ENCODE results near the gene PRSS57. TPM values are rescaled to one million over a fixed set of nuclear protein-coding genes. Genes with fewer than 3 reads are reported as not detected.

Gene PRSS57
- total RNA-seq, 1 donor from 2014 or later, result not detected

DNA sequence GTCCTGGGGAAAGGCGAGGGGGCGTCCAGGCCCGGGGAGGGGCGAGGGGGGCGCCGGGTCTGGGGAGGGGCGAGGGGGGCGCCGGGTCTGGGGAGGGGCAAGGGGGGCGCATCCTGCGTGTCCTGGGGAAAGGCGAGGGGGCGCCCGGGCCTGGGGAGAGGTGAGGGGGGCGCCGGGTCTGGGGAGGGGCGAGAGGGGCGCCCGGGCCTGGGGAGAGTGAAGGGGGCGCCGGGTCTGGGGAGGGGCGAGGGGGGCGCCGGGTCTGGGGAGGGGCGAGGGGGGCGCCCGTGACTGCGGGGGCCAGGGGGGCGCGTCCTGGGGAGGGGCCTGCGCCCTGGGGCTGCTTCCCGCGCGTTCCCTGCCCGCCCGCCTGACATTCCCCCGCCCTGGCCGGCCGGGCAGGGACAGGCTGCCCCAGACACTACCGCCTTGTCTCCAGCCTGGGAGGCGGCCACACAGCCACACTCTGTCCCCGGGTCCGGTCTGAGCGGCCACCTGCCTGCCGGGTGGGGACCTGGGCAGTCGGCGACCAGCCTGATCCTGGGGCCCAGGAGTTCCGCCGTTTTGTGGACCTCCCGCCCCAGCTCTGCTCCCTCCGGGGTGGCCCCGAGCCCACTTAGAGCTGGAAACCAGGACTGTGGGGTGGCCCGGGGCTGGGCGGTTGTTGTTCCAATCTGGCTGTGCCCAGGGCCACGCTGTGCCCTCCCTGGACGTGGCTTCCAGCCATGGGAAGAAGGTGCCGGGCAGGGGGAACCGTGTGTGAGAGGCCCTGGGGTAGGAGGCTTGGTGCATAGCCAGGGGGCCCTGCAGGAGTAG is 25.3 kb upstream of the PRSS57 start:
- no peak overlapping the region for H3K4me3 ChIP-seq
- no peaks in the 10 kb centered on the region for H3K9me3 ChIP-seq
- H3K4me1 ChIP-seq, result peaks cover 22% of the 10 kb centered on the region
- H3K27me3 ChIP-seq (ENCODE audit: low read depth), result peaks cover 22% of the 10 kb centered on the region
- intact Hi-C loops (cut with DNase I), result no loop called here
- peak in 1 of 2 donors; percentile 16 for ATAC-seq
- no peaks in the 10 kb centered on the region for H3K36me3 ChIP-seq
- TF ChIP-seq, protein P1, sequence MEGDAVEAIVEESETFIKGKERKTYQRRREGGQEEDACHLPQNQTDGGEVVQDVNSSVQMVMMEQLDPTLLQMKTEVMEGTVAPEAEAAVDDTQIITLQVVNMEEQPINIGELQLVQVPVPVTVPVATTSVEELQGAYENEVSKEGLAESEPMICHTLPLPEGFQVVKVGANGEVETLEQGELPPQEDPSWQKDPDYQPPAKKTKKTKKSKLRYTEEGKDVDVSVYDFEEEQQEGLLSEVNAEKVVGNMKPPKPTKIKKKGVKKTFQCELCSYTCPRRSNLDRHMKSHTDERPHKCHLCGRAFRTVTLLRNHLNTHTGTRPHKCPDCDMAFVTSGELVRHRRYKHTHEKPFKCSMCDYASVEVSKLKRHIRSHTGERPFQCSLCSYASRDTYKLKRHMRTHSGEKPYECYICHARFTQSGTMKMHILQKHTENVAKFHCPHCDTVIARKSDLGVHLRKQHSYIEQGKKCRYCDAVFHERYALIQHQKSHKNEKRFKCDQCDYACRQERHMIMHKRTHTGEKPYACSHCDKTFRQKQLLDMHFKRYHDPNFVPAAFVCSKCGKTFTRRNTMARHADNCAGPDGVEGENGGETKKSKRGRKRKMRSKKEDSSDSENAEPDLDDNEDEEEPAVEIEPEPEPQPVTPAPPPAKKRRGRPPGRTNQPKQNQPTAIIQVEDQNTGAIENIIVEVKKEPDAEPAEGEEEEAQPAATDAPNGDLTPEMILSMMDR (IDR thresholded peaks at IDR 0.05), result no peak
- no peak for DNase-seq
- H3K27ac ChIP-seq, result no peak overlapping the region

DNA sequence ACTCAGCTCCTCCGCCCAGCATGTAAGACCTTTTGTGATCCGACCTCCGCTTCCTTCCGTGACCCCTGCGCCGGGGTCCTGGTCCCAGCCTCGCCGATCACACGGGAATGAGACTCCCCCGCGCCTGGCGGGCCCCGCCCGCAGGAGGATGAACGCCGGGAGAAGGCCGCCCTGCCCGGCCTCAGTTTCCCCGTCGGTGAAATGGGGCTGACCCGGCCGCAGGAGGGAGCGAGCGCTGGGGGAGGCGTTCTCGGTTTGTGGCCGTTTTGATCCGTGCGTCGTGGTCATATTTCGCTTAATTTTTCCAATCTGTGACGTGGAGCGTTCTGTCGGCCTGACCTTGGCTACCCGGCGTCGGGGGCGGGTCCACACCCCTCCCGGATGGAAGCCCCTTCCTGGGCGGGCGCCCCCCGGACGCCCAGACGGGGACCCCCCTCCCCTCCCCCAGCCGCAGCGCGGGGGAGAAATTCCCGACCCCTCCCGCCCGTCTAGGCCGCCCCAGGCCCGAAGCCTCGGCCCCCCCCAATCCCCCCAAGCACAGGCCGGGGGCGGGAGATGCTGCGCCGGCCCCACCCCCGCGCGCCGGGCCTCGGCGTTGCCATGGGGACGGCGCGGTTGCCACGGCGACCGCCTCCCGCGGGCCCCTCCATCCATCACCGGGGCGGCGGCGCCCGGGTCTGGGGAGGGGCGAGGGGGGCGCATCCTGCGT is 24.5 kb upstream of the PRSS57 start:
- no peak for DNase-seq
- ATAC-seq, result peak in 1 of 2 donors; percentile 6

DNA sequence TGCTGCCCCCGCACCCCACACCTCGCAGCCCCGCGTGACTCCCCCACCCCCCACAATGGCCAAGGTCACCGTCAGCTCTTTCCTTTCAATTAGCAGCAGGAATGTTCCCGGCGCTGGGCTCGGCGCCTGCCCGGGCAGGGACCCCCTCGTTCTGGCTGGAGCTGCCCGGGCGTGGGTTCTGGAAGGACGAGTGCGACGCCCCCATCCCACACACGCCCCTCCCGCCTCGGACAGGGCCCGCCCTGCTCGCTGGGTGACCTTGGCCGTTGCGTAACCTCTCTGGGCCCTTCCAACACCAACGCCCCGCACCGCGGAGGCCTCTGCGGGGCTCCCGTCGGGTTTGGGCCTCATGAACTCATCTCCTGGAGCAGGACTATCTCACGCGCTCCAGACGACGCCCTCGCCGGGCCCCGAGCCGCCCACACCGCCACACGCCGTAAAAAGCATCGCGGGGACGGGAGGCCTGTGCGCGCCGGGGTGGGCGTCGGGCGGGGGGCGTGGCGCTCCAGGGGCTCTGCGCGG is 23.8 kb upstream of the PRSS57 start:
- H3K4me3 ChIP-seq, result peak overlapping the region; percentile 21
- H3K27me3 ChIP-seq (ENCODE audit: low read depth), result peaks cover 22% of the 10 kb centered on the region
- no peaks in the 10 kb centered on the region for H3K36me3 ChIP-seq
- peaks cover 22% of the 10 kb centered on the region for H3K4me1 ChIP-seq
- H3K27ac ChIP-seq, result peak overlapping the region; percentile 46
- no peaks in the 10 kb centered on the region for H3K9me3 ChIP-seq
- peak; percentile 60 to 63 for ATAC-seq
- intact Hi-C loops (cut with DNase I), result no loop called here
- no peak for DNase-seq
- TF ChIP-seq, protein P1 (IDR thresholded peaks at IDR 0.05), result no peak

More for the DNA sequence above, 24.5 kb upstream of the PRSS57 start:
- Histone ChIP-seq H3K27ac (peak overlapping the region; percentile 46), H3K36me3 (no peaks in the 10 kb centered on the region), H3K9me3 (no peaks in the 10 kb centered on the region), H3K4me1 (peaks cover 22% of the 10 kb centered on the region), H3K4me3 (peak overlapping the region; percentile 21), H3K27me3 (ENCODE audit: low read depth) (peaks cover 22% of the 10 kb centered on the region)
- intact Hi-C loops (cut with DNase I), result no loop called here
- TF ChIP-seq, protein P1 (IDR thresholded peaks at IDR 0.05), result no peak

DNA sequence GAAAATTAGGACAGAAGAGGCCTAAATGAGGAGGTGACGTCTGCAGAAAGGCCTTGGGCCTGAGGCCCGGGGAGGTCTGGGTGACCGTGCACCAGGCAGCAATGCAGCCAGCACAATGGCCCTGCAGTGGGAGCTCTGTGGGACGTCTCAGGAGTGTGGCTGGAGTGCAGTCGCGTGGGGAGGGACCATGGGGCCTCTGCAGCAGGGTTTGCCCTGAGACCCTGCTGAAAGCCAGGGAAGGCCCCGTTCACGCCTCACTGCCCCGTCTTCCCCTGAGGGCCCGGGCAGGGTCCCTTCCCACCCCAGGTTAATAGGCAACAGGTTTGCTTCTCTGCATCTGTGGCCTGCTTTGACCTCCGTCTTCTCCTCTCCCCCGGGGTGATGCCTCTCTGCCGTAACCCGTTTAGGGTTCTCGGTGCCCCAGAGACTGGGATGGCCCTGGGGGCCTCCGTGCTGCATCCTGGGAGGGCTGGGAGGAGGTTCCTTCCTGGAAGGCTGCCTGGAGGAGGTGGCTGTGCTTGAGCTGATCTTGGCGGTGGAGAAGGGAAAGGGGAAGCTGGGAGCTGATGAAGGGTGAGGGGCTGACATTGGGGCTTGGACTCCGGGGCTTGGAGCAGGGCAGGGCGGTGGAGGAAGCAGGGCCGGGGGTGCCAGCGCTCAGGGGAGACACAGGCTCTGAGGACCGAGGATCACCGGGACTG is 23.1 kb upstream of the PRSS57 start:
- DNase-seq, result no peak
- H3K4me3 ChIP-seq, result no peak overlapping the region
- peaks cover 22% of the 10 kb centered on the region for H3K4me1 ChIP-seq
- no peaks in the 10 kb centered on the region for H3K9me3 ChIP-seq
- H3K27ac ChIP-seq, result no peak overlapping the region
- no peak for ATAC-seq
- intact Hi-C loops (cut with DNase I), result no loop called here
- H3K27me3 ChIP-seq (ENCODE audit: low read depth), result peaks cover 21% of the 10 kb centered on the region
- TF ChIP-seq, protein P1 (IDR thresholded peaks at IDR 0.05), result no peak
- no peaks in the 10 kb centered on the region for H3K36me3 ChIP-seq

DNA sequence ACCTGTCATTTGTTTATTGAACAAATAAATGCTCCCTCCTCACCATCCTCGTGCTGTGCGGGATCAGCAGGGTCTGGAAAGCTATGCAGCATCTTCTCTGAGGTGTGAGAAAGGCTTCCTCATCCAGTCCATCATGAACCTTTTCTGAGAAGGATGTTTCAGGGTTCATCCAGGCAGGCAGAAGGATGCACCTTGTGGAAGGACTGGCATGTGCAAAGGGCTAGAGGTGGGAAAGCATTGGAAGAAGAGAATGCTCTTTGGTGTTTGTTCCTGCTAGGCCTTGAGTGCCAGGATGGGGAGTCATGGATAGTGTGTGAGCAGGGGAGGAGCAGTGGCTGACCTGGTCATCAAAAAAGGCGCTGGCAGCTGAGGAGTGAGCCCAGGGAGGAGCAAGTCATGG is 20.1 kb upstream of the PRSS57 start:
- TF ChIP-seq, protein P1 (IDR thresholded peaks at IDR 0.05), result no peak
- ATAC-seq, result no peak
- Histone ChIP-seq H3K36me3 (no peaks in the 10 kb centered on the region), H3K4me3 (no peak overlapping the region), H3K4me1 (peaks cover 12% of the 10 kb centered on the region), H3K9me3 (no peaks in the 10 kb centered on the region), H3K27me3 (ENCODE audit: low read depth) (peaks cover 11% of the 10 kb centered on the region), H3K27ac (no peak overlapping the region)
- DNase-seq, result no peak
- intact Hi-C loops (cut with DNase I), result no loop called here
